Activated CD8-positive, alpha-beta T cell treated with anti-CD3 and anti-CD28 coated beads for 36 hours (primary cell): ENCODE measurements around the gene SFMBT1. TPM values are rescaled to one million over a fixed set of nuclear protein-coding genes. Genes with fewer than 3 reads are reported as not detected.
A peak's percentile ranks its signal among the peaks of the same experiment; 100 is the strongest.

Experiments used
- ATAC-seq: fragments of 200-7000 bp; cut with Tn5 transposase; one replicate; pipeline ENCODE4 v1.10.0; 2021; ENCODE audit warnings: mild to moderate bottlenecking, moderate library complexity
- CTCF ChIA-PET: fragments of 350-600 bp; sonication (Branson Sonifier 250); formaldehyde crosslinking; loops from one replicate; lab custom pipeline; 2021; ENCODE audit warnings: antibody characterized with exemption; lab: Charles Lee
- POLR2A ChIA-PET: fragments of 350-600 bp; sonication (Branson Sonifier 250); formaldehyde crosslinking; loops from one replicate; lab custom pipeline; 2021; ENCODE audit warnings: antibody characterized with exemption; lab: Charles Lee
- DNase-seq: peaks from one replicate; pipeline ENCODE4 v3.0.0-alpha.2; 2020
- H3K27ac Mint-ChIP-seq: one replicate; pipeline ENCODE4 v1.8.0; 2021; ENCODE audit warnings: mild to moderate bottlenecking, mixed read lengths
- H3K27me3 Mint-ChIP-seq: one replicate; pipeline ENCODE4 v1.8.0; 2021; ENCODE audit warnings: mixed read lengths
- H3K36me3 Mint-ChIP-seq: one replicate; pipeline ENCODE4 v1.8.0; 2021; ENCODE audit warnings: low read depth, mixed read lengths
- H3K4me1 Mint-ChIP-seq: one replicate; pipeline ENCODE4 v1.8.0; 2021; ENCODE audit warnings: low read depth, mixed read lengths
- H3K4me3 Mint-ChIP-seq: one replicate; pipeline ENCODE4 v1.8.0; 2021; ENCODE audit warnings: mild to moderate bottlenecking, moderate library complexity, mixed read lengths
- H3K9me3 Mint-ChIP-seq: one replicate; pipeline ENCODE4 v1.8.0; 2021; ENCODE audit warnings: mixed read lengths
- CTCF ChIP-seq: fragments of 200-600 bp; IDR thresholded peaks from one replicate; pipeline ENCODE4 v1.8.0; 2022; ENCODE audit warnings: antibody characterized with exemption, mild to moderate bottlenecking
- intact Hi-C: fragments of 100-400 bp; cut with micrococcal nuclease; formaldehyde crosslinking; loops from one replicate; pipeline ENCODE4 v1.10.0; 2022
- total RNA-seq, 2 experiments: library from RNA; stranded (reverse); gene quantifications; one replicate each; pipeline ENCODE4 v1.2.3, GENCODE V29; 2021

The SFMBT1 gene
- total RNA-seq, 2 experiments from 2014 or later = 17.8 to 20.1 TPM

- no peaks in the 10 kb centered on the region for H3K27me3 Mint-ChIP-seq
- peaks cover 15% of the 10 kb centered on the region for H3K4me1 Mint-ChIP-seq
- H3K4me3 Mint-ChIP-seq = no peak overlapping the region
- H3K36me3 Mint-ChIP-seq = peaks cover 3% of the 10 kb centered on the region
- POLR2A ChIA-PET = interaction anchor here (1.2 kb wide), 1 partner anchor 25 kb away, joined by 3 read pairs; no protein-coding TSS in a partner anchor
- no peak for TF ChIP-seq CTCF
- H3K27ac Mint-ChIP-seq = no peak overlapping the region
- ATAC-seq = no peak
- CTCF ChIA-PET = no interaction called here
- intact Hi-C loops = no loop called here
- DNase-seq = no peak
- H3K9me3 Mint-ChIP-seq = no peaks in the 10 kb centered on the region
These were observed 46.9 kb downstream of the SFMBT1 start for GRCh38 chr3:52998771-52999513.

GRCh38 chr3:52990637-52991036 lies 55.2 kb downstream of the SFMBT1 start:
- no peak for ATAC-seq
- ChIA-PET CTCF (no interaction called here), POLR2A (no interaction called here)
- intact Hi-C loops = no loop called here
- H3K27me3 Mint-ChIP-seq = no peaks in the 10 kb centered on the region
- peaks cover 1% of the 10 kb centered on the region for H3K36me3 Mint-ChIP-seq
- no peak for TF ChIP-seq CTCF
- H3K4me3 Mint-ChIP-seq = no peak overlapping the region
- no peak overlapping the region for H3K27ac Mint-ChIP-seq
- no peaks in the 10 kb centered on the region for H3K9me3 Mint-ChIP-seq
- DNase-seq = no peak
- peaks cover 26% of the 10 kb centered on the region for H3K4me1 Mint-ChIP-seq

GRCh38 chr3:52986938-52987337 lies 58.9 kb downstream of the SFMBT1 start:
- ATAC-seq (no peak), DNase-seq (no peak)
- Mint-ChIP-seq H3K36me3 (peaks cover 1% of the 10 kb centered on the region), H3K27me3 (no peaks in the 10 kb centered on the region), H3K27ac (no peak overlapping the region), H3K9me3 (peaks cover under 1% of the 10 kb centered on the region), H3K4me1 (peaks cover 44% of the 10 kb centered on the region), H3K4me3 (no peak overlapping the region)
- ChIA-PET CTCF (interaction anchor here (1.3 to 1.4 kb wide), 3 partner anchors 9 to 138 kb away, joined by 3 read pairs; no protein-coding TSS in a partner anchor), POLR2A (interaction anchor here (1.5 kb wide), 1 partner anchor 12 kb away, joined by 3 read pairs; no protein-coding TSS in a partner anchor)
- intact Hi-C loops = no loop called here
- TF ChIP-seq CTCF = peak; percentile 30

GRCh38 chr3:52986049-52986448 lies 59.8 kb downstream of the SFMBT1 start:
- POLR2A ChIA-PET = interaction anchor here (1.5 kb wide), 1 partner anchor 11 kb away, joined by 3 read pairs; no protein-coding TSS in a partner anchor
- Mint-ChIP-seq H3K4me1 (peaks cover 47% of the 10 kb centered on the region), H3K27me3 (no peaks in the 10 kb centered on the region)

More at GRCh38 chr3:52986049-52986448, 59.8 kb downstream of the SFMBT1 start:
- H3K9me3 Mint-ChIP-seq = peaks cover 2% of the 10 kb centered on the region
- H3K36me3 Mint-ChIP-seq = no peaks in the 10 kb centered on the region
- no peak for TF ChIP-seq CTCF
- no peak overlapping the region for H3K4me3 Mint-ChIP-seq
- H3K27ac Mint-ChIP-seq = no peak overlapping the region
- intact Hi-C loops = no loop called here
- no peak for ATAC-seq
- CTCF ChIA-PET = interaction anchor here (0.7 to 1.3 kb wide), 4 partner anchors 8 to 139 kb away, joined by 3 read pairs; no protein-coding TSS in a partner anchor
- DNase-seq = no peak
